ENCODE results near the gene DDAH1.

DNA sequence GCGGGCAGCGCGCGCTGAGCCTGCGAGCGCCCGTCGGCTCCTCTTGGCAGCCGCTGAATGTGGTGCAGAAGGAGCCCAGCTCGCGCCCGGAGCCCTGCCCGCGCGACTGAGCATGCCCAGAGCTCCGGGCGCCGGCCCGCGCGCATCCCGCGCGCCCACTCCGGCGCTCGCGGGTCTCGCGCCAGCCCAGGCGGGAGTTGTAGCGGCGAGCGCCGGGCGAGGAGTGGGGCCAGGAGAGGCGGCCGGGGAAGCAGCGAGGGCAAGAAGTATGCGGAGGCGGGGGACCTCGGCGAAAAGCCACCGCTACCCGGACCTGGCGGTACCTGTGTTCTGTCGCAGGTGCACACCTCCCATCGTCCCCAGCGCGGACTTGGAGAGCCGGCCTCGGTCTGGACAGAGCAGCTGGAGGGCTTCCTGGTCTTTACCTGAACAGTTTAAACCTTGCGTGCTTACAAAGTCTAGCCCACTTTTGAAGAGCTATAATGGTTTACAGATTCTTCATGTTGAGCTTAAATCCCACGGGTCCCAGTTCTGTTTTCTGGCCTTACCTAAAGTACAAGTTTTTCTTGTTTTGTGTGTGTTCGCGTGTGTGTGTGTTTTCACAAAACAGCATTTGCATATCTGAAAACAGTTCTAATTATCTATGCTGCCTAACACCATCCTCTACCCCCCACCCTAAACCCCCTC, at the start of gene DDAH1:
- TF ChIP-seq POLR2A (IDR thresholded peaks at IDR 0.05), result peak in 1 of 2 donors; percentile 6
- TF ChIP-seq, protein P1, sequence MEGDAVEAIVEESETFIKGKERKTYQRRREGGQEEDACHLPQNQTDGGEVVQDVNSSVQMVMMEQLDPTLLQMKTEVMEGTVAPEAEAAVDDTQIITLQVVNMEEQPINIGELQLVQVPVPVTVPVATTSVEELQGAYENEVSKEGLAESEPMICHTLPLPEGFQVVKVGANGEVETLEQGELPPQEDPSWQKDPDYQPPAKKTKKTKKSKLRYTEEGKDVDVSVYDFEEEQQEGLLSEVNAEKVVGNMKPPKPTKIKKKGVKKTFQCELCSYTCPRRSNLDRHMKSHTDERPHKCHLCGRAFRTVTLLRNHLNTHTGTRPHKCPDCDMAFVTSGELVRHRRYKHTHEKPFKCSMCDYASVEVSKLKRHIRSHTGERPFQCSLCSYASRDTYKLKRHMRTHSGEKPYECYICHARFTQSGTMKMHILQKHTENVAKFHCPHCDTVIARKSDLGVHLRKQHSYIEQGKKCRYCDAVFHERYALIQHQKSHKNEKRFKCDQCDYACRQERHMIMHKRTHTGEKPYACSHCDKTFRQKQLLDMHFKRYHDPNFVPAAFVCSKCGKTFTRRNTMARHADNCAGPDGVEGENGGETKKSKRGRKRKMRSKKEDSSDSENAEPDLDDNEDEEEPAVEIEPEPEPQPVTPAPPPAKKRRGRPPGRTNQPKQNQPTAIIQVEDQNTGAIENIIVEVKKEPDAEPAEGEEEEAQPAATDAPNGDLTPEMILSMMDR (IDR thresholded peaks at IDR 0.05), result no peak

Data from heart left ventricle (tissue), 13 donors.